ENCODE data around the gene PPHLN1. TPM values are rescaled to one million over a fixed set of nuclear protein-coding genes. Genes with fewer than 3 reads are reported as not detected.

PPHLN1 gene
- total and polyA plus RNA-seq, 7 donors, result 25.7 to 52.9 (median 28.9) TPM

- TF ChIP-seq CTCF (IDR thresholded peaks at IDR 0.05), result no peak
- intact Hi-C loops (cut with DNase I), result no loop called here
- no peaks in the 10 kb centered on the region for H3K4me1 ChIP-seq
- DNase-seq (no peak), ATAC-seq (no peak)
- H3K9me3 ChIP-seq, result no peaks in the 10 kb centered on the region
- H3K4me3 ChIP-seq, result no peak overlapping the region
- H3K27ac ChIP-seq, result no peak overlapping the region
- no peaks in the 10 kb centered on the region for H3K36me3 ChIP-seq (ENCODE audit: insufficient read depth in 1 of 2, low read depth in 1 of 2)
- WGBS, 3 donors, result 72 to 75% (median 73%) methylated on average over 3 of the region's 3 CpGs
- no peaks in the 10 kb centered on the region for H3K27me3 ChIP-seq (ENCODE audit: insufficient read depth in 3 of 3, low read length in 2 of 3)
Measured at GRCh38 chr12:42281844-42282243, 44.1 kb upstream of the PPHLN1 start.

- H3K4me1 ChIP-seq, result no peaks in the 10 kb centered on the region
- no peaks in the 10 kb centered on the region for H3K27me3 ChIP-seq (ENCODE audit: insufficient read depth in 3 of 3, low read length in 2 of 3)
- ATAC-seq (no peak), DNase-seq (no peak)
- no peak overlapping the region for H3K27ac ChIP-seq
- intact Hi-C loops (cut with DNase I), result no loop called here
- H3K4me3 ChIP-seq, result no peak overlapping the region
- 54 to 63% (median 60%) methylated on average over 2 of the region's 2 CpGs for WGBS, 3 donors
- no peaks in the 10 kb centered on the region for H3K9me3 ChIP-seq
- H3K36me3 ChIP-seq (ENCODE audit: insufficient read depth in 1 of 2, low read depth in 1 of 2), result no peaks in the 10 kb centered on the region
- TF ChIP-seq CTCF (IDR thresholded peaks at IDR 0.05), result no peak
Measured at GRCh38 chr12:42282294-42282693, 43.7 kb upstream of the PPHLN1 start.

DNA sequence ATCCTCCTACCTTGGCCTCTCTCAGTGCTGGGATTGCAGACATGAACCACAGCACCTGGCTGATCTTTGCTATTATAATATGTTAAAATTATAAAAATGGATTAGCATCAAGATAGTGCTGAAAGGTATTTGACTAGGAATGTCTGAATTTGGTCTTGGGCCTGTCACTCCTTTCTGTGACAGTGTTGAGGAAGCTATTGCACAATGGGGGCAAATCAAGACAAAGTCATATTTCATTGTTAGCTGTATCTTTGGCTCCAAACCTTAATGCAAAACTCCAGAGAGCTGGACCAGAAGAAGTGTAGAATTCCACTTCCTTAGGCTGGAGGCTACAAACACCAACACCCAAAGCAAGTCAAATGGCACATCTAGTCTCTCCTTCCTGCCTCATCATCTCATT lies 42.2 kb upstream of the PPHLN1 start:
- no peak for DNase-seq
- Histone ChIP-seq H3K4me3 (no peak overlapping the region), H3K27ac (no peak overlapping the region), H3K36me3 (ENCODE audit: insufficient read depth in 1 of 2, low read depth in 1 of 2) (no peaks in the 10 kb centered on the region), H3K27me3 (ENCODE audit: insufficient read depth in 3 of 3, low read length in 2 of 3) (no peaks in the 10 kb centered on the region), H3K4me1 (no peaks in the 10 kb centered on the region), H3K9me3 (no peaks in the 10 kb centered on the region)
- intact Hi-C loops (cut with DNase I), result no loop called here
- ATAC-seq, result no peak
- no peak for TF ChIP-seq CTCF (IDR thresholded peaks at IDR 0.05)

- H3K4me3 ChIP-seq, result no peak overlapping the region
- H3K9me3 ChIP-seq, result no peaks in the 10 kb centered on the region
- 71 to 91% (median 81%) methylated on average over 1 of the region's 1 CpG for WGBS, 3 donors
- no peak for ATAC-seq
- no peak for TF ChIP-seq CTCF (IDR thresholded peaks at IDR 0.05)
- no peaks in the 10 kb centered on the region for H3K27me3 ChIP-seq (ENCODE audit: insufficient read depth in 3 of 3, low read length in 2 of 3)
- no peak overlapping the region for H3K27ac ChIP-seq
- DNase-seq, result no peak
- no peaks in the 10 kb centered on the region for H3K4me1 ChIP-seq
- intact Hi-C loops (cut with DNase I), result no loop called here
- no peaks in the 10 kb centered on the region for H3K36me3 ChIP-seq (ENCODE audit: insufficient read depth in 1 of 2, low read depth in 1 of 2)
Measured at GRCh38 chr12:42284157-42284556, 41.8 kb upstream of the PPHLN1 start.

- Histone ChIP-seq H3K4me3 (no peak overlapping the region), H3K4me1 (no peaks in the 10 kb centered on the region), H3K27me3 (ENCODE audit: insufficient read depth in 3 of 3, low read length in 2 of 3) (no peaks in the 10 kb centered on the region), H3K27ac (no peak overlapping the region), H3K36me3 (ENCODE audit: insufficient read depth in 1 of 2, low read depth in 1 of 2) (no peaks in the 10 kb centered on the region), H3K9me3 (no peaks in the 10 kb centered on the region)
- no peak for ATAC-seq
- DNase-seq, result no peak
- intact Hi-C loops (cut with DNase I), result no loop called here
- TF ChIP-seq CTCF (IDR thresholded peaks at IDR 0.05), result no peak
- WGBS, 3 donors, result 82 to 87% (median 84%) methylated on average over 2 of the region's 2 CpGs
Measured at GRCh38 chr12:42284876-42285275, 41.1 kb upstream of the PPHLN1 start.
